ENCODE measurements around the gene FLOT2.

Gene FLOT2, protein sequence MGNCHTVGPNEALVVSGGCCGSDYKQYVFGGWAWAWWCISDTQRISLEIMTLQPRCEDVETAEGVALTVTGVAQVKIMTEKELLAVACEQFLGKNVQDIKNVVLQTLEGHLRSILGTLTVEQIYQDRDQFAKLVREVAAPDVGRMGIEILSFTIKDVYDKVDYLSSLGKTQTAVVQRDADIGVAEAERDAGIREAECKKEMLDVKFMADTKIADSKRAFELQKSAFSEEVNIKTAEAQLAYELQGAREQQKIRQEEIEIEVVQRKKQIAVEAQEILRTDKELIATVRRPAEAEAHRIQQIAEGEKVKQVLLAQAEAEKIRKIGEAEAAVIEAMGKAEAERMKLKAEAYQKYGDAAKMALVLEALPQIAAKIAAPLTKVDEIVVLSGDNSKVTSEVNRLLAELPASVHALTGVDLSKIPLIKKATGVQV

DNA sequence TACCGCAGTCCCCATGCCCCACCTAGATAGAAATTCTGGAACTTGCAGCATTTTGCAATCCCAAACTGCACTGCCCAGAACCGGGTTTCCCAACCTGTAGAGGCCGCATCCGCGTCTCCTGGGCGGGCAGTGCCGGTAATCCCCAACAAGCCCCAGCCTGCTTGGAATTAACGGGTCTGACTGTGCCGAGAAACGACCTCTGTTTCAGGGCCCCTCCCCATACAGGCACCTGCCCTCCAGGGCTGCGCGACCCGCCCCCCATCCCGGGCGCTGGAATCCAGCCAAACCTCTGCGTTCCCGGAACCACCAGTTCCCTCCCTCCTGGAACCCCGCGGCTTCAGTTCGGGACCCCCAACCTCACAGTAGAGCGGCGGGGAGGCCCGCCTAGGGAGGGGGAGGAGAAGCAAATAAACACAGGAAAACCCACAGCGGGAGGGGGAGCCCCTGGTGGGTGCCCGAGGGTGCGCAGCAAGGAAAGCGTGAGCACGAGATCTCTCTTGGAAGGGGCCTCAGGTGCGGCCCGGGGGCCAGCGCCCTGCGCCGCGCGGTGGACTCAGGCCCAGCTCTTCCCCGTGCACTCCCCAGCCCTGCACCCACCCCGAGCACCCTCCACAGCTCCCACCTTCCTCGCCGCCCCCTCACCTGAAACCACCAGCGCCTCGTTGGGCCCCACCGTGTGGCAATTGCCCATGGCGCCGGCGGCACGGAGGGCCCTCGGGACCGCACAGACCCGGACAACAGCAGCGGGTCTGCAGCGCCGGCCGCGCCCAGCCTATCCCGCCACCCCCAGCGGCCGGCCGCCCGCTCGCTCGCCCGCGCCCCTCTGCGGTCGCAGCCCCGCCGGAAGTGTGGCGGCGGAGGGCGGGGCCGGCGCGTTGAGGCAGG is at the start of gene FLOT2:
TSS of gene FLOT2 (minus strand) at position 850 of the 885 bp plus-strand sequence. CDS start at position 691, 159 bp downstream.
- peak within 1 kb of the TSS; percentile 72 for H3K27ac ChIP-seq (ENCODE audit: low read length)
- peaks cover 58% of the 10 kb centered on the region for H3K4me1 ChIP-seq (ENCODE audit: insufficient read depth, low read length)
- TF ChIP-seq EZH2 (IDR thresholded peaks at IDR 0.05; ENCODE audit: borderline replicate concordance, low read depth, low read length, severe bottlenecking): no peak
- TF ChIP-seq, protein P1, sequence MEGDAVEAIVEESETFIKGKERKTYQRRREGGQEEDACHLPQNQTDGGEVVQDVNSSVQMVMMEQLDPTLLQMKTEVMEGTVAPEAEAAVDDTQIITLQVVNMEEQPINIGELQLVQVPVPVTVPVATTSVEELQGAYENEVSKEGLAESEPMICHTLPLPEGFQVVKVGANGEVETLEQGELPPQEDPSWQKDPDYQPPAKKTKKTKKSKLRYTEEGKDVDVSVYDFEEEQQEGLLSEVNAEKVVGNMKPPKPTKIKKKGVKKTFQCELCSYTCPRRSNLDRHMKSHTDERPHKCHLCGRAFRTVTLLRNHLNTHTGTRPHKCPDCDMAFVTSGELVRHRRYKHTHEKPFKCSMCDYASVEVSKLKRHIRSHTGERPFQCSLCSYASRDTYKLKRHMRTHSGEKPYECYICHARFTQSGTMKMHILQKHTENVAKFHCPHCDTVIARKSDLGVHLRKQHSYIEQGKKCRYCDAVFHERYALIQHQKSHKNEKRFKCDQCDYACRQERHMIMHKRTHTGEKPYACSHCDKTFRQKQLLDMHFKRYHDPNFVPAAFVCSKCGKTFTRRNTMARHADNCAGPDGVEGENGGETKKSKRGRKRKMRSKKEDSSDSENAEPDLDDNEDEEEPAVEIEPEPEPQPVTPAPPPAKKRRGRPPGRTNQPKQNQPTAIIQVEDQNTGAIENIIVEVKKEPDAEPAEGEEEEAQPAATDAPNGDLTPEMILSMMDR (IDR thresholded peaks at IDR 0.05; ENCODE audit: borderline replicate concordance, extremely low read depth, low read length, poor library complexity, severe bottlenecking): peak; percentile 55
- H3K79me2 ChIP-seq (ENCODE audit: insufficient read depth, low read length): peaks cover 19% of the 10 kb centered on the region
- peak; percentile 80 for ATAC-seq (ENCODE audit: insufficient read depth, low read depth)
- H3K36me3 ChIP-seq (ENCODE audit: insufficient read depth, low read length): peaks cover 20% of the 10 kb centered on the region
- H3K9me3 ChIP-seq (ENCODE audit: insufficient read depth, low read length, severe bottlenecking): no peaks in the 10 kb centered on the region
- peak; percentile 77 for DNase-seq
- H2AFZ ChIP-seq (ENCODE audit: low read depth, low read length): peak within 1 kb of the TSS; percentile 79
- H3K4me3 ChIP-seq (ENCODE audit: low read depth in 1 of 2, low read length in 2 of 2): peak within 1 kb of the TSS; percentile 44 to 63; a peak in 3 of 4 replicates
- peak within 1 kb of the TSS; percentile 76 for H3K9ac ChIP-seq (ENCODE audit: low read depth, low read length)
- H4K20me1 ChIP-seq (ENCODE audit: insufficient read depth, low read length): 0 out of 2 replicates have a peak, but pooled peaks cover 3% of the 10 kb centered on the region
- H3K27me3 ChIP-seq (ENCODE audit: insufficient read depth, low read length, poor library complexity): no peaks in the 10 kb centered on the region
- H3K4me2 ChIP-seq (ENCODE audit: insufficient read depth, low read length): peak within 1 kb of the TSS; percentile 91

DNA sequence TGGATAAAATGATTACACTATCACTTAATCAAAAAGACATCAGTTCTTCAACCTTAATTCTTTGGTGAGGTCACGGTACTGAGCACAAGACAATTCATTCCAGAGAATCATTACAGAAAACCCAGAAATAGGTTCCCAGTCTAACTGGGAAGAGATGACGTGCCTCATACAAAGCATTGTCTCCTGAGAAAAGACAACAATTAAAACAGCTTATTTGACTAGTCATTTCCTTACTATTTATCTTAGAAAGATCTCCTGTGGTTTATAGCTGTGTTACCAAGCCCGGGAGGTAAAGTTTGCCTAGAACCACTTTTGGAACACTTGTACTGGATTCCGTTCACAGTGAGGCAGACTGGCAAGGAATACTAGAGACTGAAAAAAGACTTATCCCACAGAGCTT is 48.7 kb upstream of the FLOT2 start:
- no peak for ATAC-seq (ENCODE audit: insufficient read depth, low read depth)
- H4K20me1 ChIP-seq (ENCODE audit: insufficient read depth, low read length): peaks cover 73% of the 10 kb centered on the region
- no peaks in the 10 kb centered on the region for H3K9me3 ChIP-seq (ENCODE audit: insufficient read depth, low read length, severe bottlenecking)
- peaks cover 71% of the 10 kb centered on the region for H3K36me3 ChIP-seq (ENCODE audit: insufficient read depth, low read length)
- TF ChIP-seq, protein P1 (IDR thresholded peaks at IDR 0.05; ENCODE audit: borderline replicate concordance, extremely low read depth, low read length, poor library complexity, severe bottlenecking): no peak
- no peak for TF ChIP-seq EZH2 (IDR thresholded peaks at IDR 0.05; ENCODE audit: borderline replicate concordance, low read depth, low read length, severe bottlenecking)
- H3K4me2 ChIP-seq (ENCODE audit: insufficient read depth, low read length): peak overlapping the region; percentile 21; the same call in 1 of the 2 replicates
- no peaks in the 10 kb centered on the region for H3K27me3 ChIP-seq (ENCODE audit: insufficient read depth, low read length, poor library complexity)
- no peak overlapping the region for H3K4me3 ChIP-seq (ENCODE audit: low read depth in 1 of 2, low read length in 2 of 2)
- no peak overlapping the region for H2AFZ ChIP-seq (ENCODE audit: low read depth, low read length)
- peaks cover 29% of the 10 kb centered on the region for H3K4me1 ChIP-seq (ENCODE audit: insufficient read depth, low read length)
- no peak overlapping the region for H3K27ac ChIP-seq (ENCODE audit: low read length)
- no peak overlapping the region for H3K9ac ChIP-seq (ENCODE audit: low read depth, low read length)
- peaks cover 100% of the 10 kb centered on the region for H3K79me2 ChIP-seq (ENCODE audit: insufficient read depth, low read length)
- DNase-seq: no peak

DNA sequence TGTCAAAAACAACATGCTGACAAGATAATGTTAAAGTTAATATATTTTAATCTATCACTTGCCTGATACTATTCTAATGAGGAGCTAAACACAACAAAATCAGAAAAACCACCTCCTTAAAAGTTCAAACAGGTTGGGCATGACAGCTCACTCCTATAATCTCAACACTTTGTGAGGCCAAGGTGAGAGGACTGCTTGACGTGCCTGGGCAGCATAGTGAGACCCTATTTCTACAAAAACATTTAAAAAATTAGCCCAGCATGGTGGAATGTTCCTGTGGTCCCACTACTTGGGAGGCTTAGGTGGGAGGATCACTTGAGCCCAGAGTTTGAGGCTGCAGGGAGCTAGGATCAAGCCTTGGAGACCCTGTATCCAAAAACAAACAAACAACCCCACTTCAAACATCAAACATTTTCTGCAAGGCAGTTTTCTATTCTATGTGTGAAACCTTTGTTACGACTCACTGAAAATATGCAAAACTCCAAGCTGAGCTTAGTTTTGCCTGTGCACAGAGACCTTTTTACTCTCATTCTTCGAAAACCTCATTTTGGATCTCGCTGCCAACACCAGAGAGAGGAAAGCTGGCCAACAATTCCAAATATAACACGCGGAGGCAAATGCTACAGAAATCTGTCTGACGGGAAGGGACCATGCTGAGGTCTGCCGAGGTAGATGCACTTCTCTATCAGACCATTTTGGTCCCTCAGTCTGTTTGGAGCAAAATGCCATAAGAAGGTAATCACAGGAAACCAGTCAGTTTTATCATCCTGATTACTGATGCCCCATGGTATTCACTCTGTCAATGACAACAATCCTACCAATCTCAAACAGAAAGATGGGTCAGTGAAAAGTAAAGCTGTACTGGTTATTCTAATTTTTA is 47.6 kb upstream of the FLOT2 start:
- Histone ChIP-seq H3K36me3 (ENCODE audit: insufficient read depth, low read length) (peaks cover 83% of the 10 kb centered on the region), H2AFZ (ENCODE audit: low read depth, low read length) (no peak overlapping the region), H3K4me2 (ENCODE audit: insufficient read depth, low read length) (peak overlapping the region; percentile 4; the same call in 1 of the 2 replicates), H3K4me3 (ENCODE audit: low read depth in 1 of 2, low read length in 2 of 2) (no peak overlapping the region), H4K20me1 (ENCODE audit: insufficient read depth, low read length) (peaks cover 81% of the 10 kb centered on the region), H3K27ac (ENCODE audit: low read length) (no peak overlapping the region), H3K9ac (ENCODE audit: low read depth, low read length) (no peak overlapping the region), H3K27me3 (ENCODE audit: insufficient read depth, low read length, poor library complexity) (no peaks in the 10 kb centered on the region), H3K9me3 (ENCODE audit: insufficient read depth, low read length, severe bottlenecking) (no peaks in the 10 kb centered on the region), H3K4me1 (ENCODE audit: insufficient read depth, low read length) (peaks cover 29% of the 10 kb centered on the region), H3K79me2 (ENCODE audit: insufficient read depth, low read length) (peaks cover 100% of the 10 kb centered on the region)
- ATAC-seq (ENCODE audit: insufficient read depth, low read depth) (no peak), DNase-seq (no peak)
- TF ChIP-seq, protein P1 (IDR thresholded peaks at IDR 0.05; ENCODE audit: borderline replicate concordance, extremely low read depth, low read length, poor library complexity, severe bottlenecking): no peak
- TF ChIP-seq EZH2 (IDR thresholded peaks at IDR 0.05; ENCODE audit: borderline replicate concordance, low read depth, low read length, severe bottlenecking): no peak
